SK-N-SH treated with all-trans-retinoic acid at 6 μM for 48 hours (cell line): ENCODE measurements around the gene MLST8.

ENCODE experiments used
- CSDC2 ChIP-seq: fragments of 250-450 bp; sonication (Bioruptor Pico); IDR thresholded peaks from 2 replicates; pipeline ENCODE4 v1.5.0; 2020; ENCODE audit warnings: mild to moderate bottlenecking, moderate library complexity
- ISL1 ChIP-seq: fragments of 250-450 bp; sonication (Bioruptor Pico); IDR thresholded peaks from 2 replicates; pipeline ENCODE4 v2.1.2; 2022; ENCODE audit warnings: mild to moderate bottlenecking, moderate library complexity
- PATZ1 ChIP-seq: fragments of 250-450 bp; sonication (Bioruptor Pico); IDR thresholded peaks from 2 replicates; pipeline ENCODE4 v1.8.0; 2020; ENCODE audit warnings: mild to moderate bottlenecking, moderate library complexity, borderline replicate concordance
- POU6F1 ChIP-seq: fragments of 250-450 bp; sonication (Bioruptor Pico); IDR thresholded peaks from 2 replicates; pipeline ENCODE4 v1.8.0; 2021; ENCODE audit warnings: low read depth, mild to moderate bottlenecking, moderate library complexity, borderline replicate concordance
- PPARA ChIP-seq: fragments of 250-450 bp; sonication (Bioruptor Pico); IDR thresholded peaks from 2 replicates; pipeline ENCODE4 v1.5.0; 2020; ENCODE audit warnings: mild to moderate bottlenecking, borderline replicate concordance
- RARB ChIP-seq: fragments of 250-450 bp; sonication (Bioruptor Pico); IDR thresholded peaks from 2 replicates; pipeline ENCODE4 v1.8.0; 2021; ENCODE audit warnings: mild to moderate bottlenecking, moderate library complexity
- TSHZ2 ChIP-seq: fragments of 250-450 bp; sonication (Bioruptor Pico); IDR thresholded peaks from 2 replicates; pipeline ENCODE4 v1.5.0; 2020; ENCODE audit warnings: mild to moderate bottlenecking, moderate library complexity
- ZC3H10 ChIP-seq: fragments of 250-450 bp; sonication (Bioruptor Pico); IDR thresholded peaks from 2 replicates; pipeline ENCODE4 v1.5.1; 2021; ENCODE audit warnings: mild to moderate bottlenecking, moderate library complexity
- ZFP30 ChIP-seq: fragments of 450-650 bp; formaldehyde crosslinking; IDR thresholded peaks from 2 replicates; pipeline ENCODE4 v1.5.0; 2022; ENCODE audit warnings: mild to moderate bottlenecking, moderate library complexity
- ZNF8 ChIP-seq: fragments of 450-650 bp; formaldehyde crosslinking; IDR thresholded peaks from 2 replicates; pipeline ENCODE4 v1.5.0; 2020; ENCODE audit warnings: mild to moderate bottlenecking, moderate library complexity

- TF ChIP-seq PATZ1 (CRISPR knock-in tag): no peak
- TF ChIP-seq CSDC2 (CRISPR knock-in tag): no peak
- TF ChIP-seq ZNF8 (CRISPR knock-in tag): no peak
- no peak for TF ChIP-seq RARB (CRISPR knock-in tag)
- no peak for TF ChIP-seq ZFP30
- no peak for TF ChIP-seq ZC3H10 (CRISPR knock-in tag)
- no peak for TF ChIP-seq POU6F1
- TF ChIP-seq PPARA (CRISPR knock-in tag): no peak
- no peak for TF ChIP-seq TSHZ2 (CRISPR knock-in tag)
- no peak for TF ChIP-seq ISL1
Observed at GRCh38 chr16:2190659-2191445, 14.4 kb upstream of the MLST8 start.
